Body of pancreas (tissue), 4 donors: ENCODE results near the gene ZNF654. TPM values are rescaled to one million over a fixed set of nuclear protein-coding genes. Genes with fewer than 3 reads are reported as not detected.

ENCODE experiments used
- ATAC-seq: fragments of 150-250 bp; one replicate; pipeline ENCODE4 v1.9.1; 2016
- DNase-seq, 4 donors: peaks; one replicate each; pipeline ENCODE4 v3.0.0-alpha.2; 2019
- H3K27ac ChIP-seq, 4 donors: fragments of 200-600 bp; sonication (generic); 1 replicate in 3 of 4; 2 replicates in 1 of 4; pipeline versions ENCODE4 v1.5.1 to v1.6.1; 2016 to 2019; ENCODE audit warnings: mild to moderate bottlenecking in 1 of 4, mixed read lengths in 1 of 4, moderate library complexity in 1 of 4
- H3K27me3 ChIP-seq, 2 donors: fragments of 200-600 bp; sonication (generic); one replicate each; pipeline ENCODE4 v1.6.0; 2016; ENCODE audit warnings: mild to moderate bottlenecking in 1 of 2
- H3K36me3 ChIP-seq, 2 donors: fragments of 200-600 bp; sonication (generic); replicated peaks in 1 of 2; 2 replicates each; pipeline ENCODE4 v1.5.1; 2016; ENCODE audit warnings: low read depth in 2 of 2; ENCODE audit not compliant: insufficient read depth in 1 of 2
- H3K4me1 ChIP-seq: fragments of 200-600 bp; sonication (generic); one replicate; pipeline ENCODE4 v1.6.0; 2016
- H3K4me3 ChIP-seq, 2 donors: fragments of 200-600 bp; sonication (generic); 1 replicate in 1 of 2; 2 replicates in 1 of 2; pipeline ENCODE4 v1.5.1; 2016 to 2019
- H3K9me3 ChIP-seq, 3 donors: fragments of 200-600 bp; sonication (generic); 1 replicate in 2 of 3; 2 replicates in 1 of 3; pipeline ENCODE4 v1.5.1; 2016
- CTCF ChIP-seq, 7 experiments: fragments of 450-650 bp in 4 of 7; fragments of 200-600 bp in 3 of 7; sonication (generic) in 3 of 7; IDR thresholded peaks; one replicate each; pipeline ENCODE4 v1.5.1; 2016 to 2019; ENCODE audit warnings: antibody characterized with exemption in 7 of 7
- POLR2A ChIP-seq, 3 donors: fragments of 450-650 bp; IDR thresholded peaks; one replicate each; pipeline ENCODE4 v1.6.1; 2016; ENCODE audit warnings: antibody characterized with exemption in 3 of 3, mild to moderate bottlenecking in 2 of 3
- WGBS, 2 donors: methylation state at CpG; one replicate each; pipeline ENCODE4 v1.1.5; 2017; 5-methylcytosine and 5-hydroxymethylcytosine counted together
- intact Hi-C: fragments of 100-400 bp; cut with DNase I; formaldehyde crosslinking; loops from one replicate; pipeline ENCODE4 v1.15.1; 2023
- total RNA-seq, 2 donors: library from RNA; depleted of rRNA; stranded (reverse); fragments of >200 nt; gene quantifications; one replicate each; pipeline ENCODE4 v1.1.0, GENCODE V29; 2016

The ZNF654 gene
- total RNA-seq, 2 donors from 2014 or later: 4.3 to 7.0 TPM

- intact Hi-C loops: no loop called here
- 0 to 1% methylated on average over 44 to 56 of the region's 57 CpGs for WGBS, 2 donors
- Histone ChIP-seq H3K27ac (peak within 1 kb of the TSS; percentile 87 to 98 (median 92)), H3K9me3 (no peaks in the 10 kb centered on the region), H3K36me3 (peaks cover 0 to 6% of the 10 kb centered on the region in 2 donors), H3K4me1 (peaks cover 21% of the 10 kb centered on the region), H3K27me3 (no peaks in the 10 kb centered on the region), H3K4me3 (peak within 1 kb of the TSS; percentile 51 to 99)
- ATAC-seq: peak; percentile 97
- TF ChIP-seq POLR2A (IDR thresholded peaks at IDR 0.05) (peak; percentile 31 to 80 (median 73)), CTCF (IDR thresholded peaks at IDR 0.05) (peak in 1 of 7 experiments; percentile 26)
- DNase-seq: peak; percentile 84 to 92 (median 88)
Measured at GRCh38 chr3:88149509-88150362, 90.7 kb downstream of the ZNF654 start, which contains the start of gene C3orf38. C3orf38 (plus strand) TSS chr3:88149959; CDS start chr3:88150053, 94 bp downstream.

GRCh38 chr3:88150371-88150770 is 91.3 kb downstream of the ZNF654 start:
- 0% methylated on average over 8 of the region's 8 CpGs for WGBS, 2 donors
- Histone ChIP-seq H3K4me1 (peaks cover 21% of the 10 kb centered on the region), H3K36me3 (peaks cover 0 to 6% of the 10 kb centered on the region in 2 donors), H3K27me3 (no peaks in the 10 kb centered on the region), H3K27ac (peak overlapping the region; percentile 87 to 98 (median 92)), H3K9me3 (no peaks in the 10 kb centered on the region), H3K4me3 (peak overlapping the region; percentile 51 to 99)
- DNase-seq (no peak), ATAC-seq (no peak)
- TF ChIP-seq POLR2A (IDR thresholded peaks at IDR 0.05): no peak
- TF ChIP-seq CTCF (IDR thresholded peaks at IDR 0.05): no peak
- intact Hi-C loops: no loop called here

- peaks cover 0 to 9% of the 10 kb centered on the region in 2 donors for H3K36me3 ChIP-seq
- intact Hi-C loops: no loop called here
- H3K9me3 ChIP-seq: no peaks in the 10 kb centered on the region
- no peaks in the 10 kb centered on the region for H3K27me3 ChIP-seq
- H3K4me1 ChIP-seq: peaks cover 21% of the 10 kb centered on the region
- TF ChIP-seq CTCF (IDR thresholded peaks at IDR 0.05): no peak
- TF ChIP-seq POLR2A (IDR thresholded peaks at IDR 0.05): no peak
- ATAC-seq (no peak), DNase-seq (no peak)
- peak overlapping the region; percentile 51 to 99 for H3K4me3 ChIP-seq
- no peak overlapping the region for H3K27ac ChIP-seq
- WGBS, 2 donors: 2% methylated on average over 6 of the region's 6 CpGs
Measured at GRCh38 chr3:88150806-88151205, 91.8 kb downstream of the ZNF654 start.

- no peak overlapping the region for H3K4me3 ChIP-seq
- DNase-seq (no peak), ATAC-seq (no peak)
- no peaks in the 10 kb centered on the region for H3K9me3 ChIP-seq
- TF ChIP-seq POLR2A (IDR thresholded peaks at IDR 0.05) (no peak), CTCF (IDR thresholded peaks at IDR 0.05) (no peak)
- 23 to 39% methylated on average over 4 of the region's 4 CpGs for WGBS, 2 donors
- no peaks in the 10 kb centered on the region for H3K27me3 ChIP-seq
- peaks cover 0 to 15% of the 10 kb centered on the region in 2 donors for H3K36me3 ChIP-seq
- H3K27ac ChIP-seq: no peak overlapping the region
- intact Hi-C loops: no loop called here
- peaks cover 21% of the 10 kb centered on the region for H3K4me1 ChIP-seq
Measured at GRCh38 chr3:88151358-88151757, 92.3 kb downstream of the ZNF654 start.
